ENCODE measurements around the gene CRYBG2.
A peak's percentile ranks its signal among the peaks of the same experiment; 100 is the strongest.

CRYBG2 gene

GRCh38 chr1:26305667-26306289 lies 48.2 kb downstream of the CRYBG2 start:
- no peak overlapping the region for H2BK120ac ChIP-seq (ENCODE audit: low read depth, low read length)
- peak overlapping the region; percentile 98 for H3K4me2 ChIP-seq (ENCODE audit: low read length, poor library complexity, severe bottlenecking)
- no peak overlapping the region for H3K23ac ChIP-seq (ENCODE audit: low read length in 2 of 2)
- H4K91ac ChIP-seq (ENCODE audit: low read length) = no peak overlapping the region
- peak overlapping the region in 1 of 2 experiments; percentile 18 for H3K14ac ChIP-seq (ENCODE audit: low read length in 2 of 2)
- peak overlapping the region; percentile 94 to 98 for H3K4me3 ChIP-seq (ENCODE audit: insufficient read depth in 1 of 2, low read depth in 1 of 2, low read length in 2 of 2)
- no peaks in the 10 kb centered on the region for H3K9me3 ChIP-seq (ENCODE audit: control insufficient read depth, low read length)
- H3K27ac ChIP-seq (ENCODE audit: low read length, poor library complexity, severe bottlenecking) = no peak overlapping the region
- peak overlapping the region; percentile 79 for H4K8ac ChIP-seq (ENCODE audit: low read length)
- 51% methylated on average over 8 of the region's 8 CpGs for WGBS
- no peak overlapping the region for H2BK15ac ChIP-seq (ENCODE audit: low read depth, poor library complexity, severe bottlenecking)
- no peaks in the 10 kb centered on the region for H3K27me3 ChIP-seq (ENCODE audit: control insufficient read depth in 1 of 2, insufficient read depth in 1 of 2, low read length in 2 of 2)
- peak overlapping the region in 1 of 2 experiments; percentile 97 for H3K18ac ChIP-seq (ENCODE audit: low read depth in 1 of 2, low read length in 2 of 2)
- peak overlapping the region in 1 of 2 experiments; percentile 60 for H2BK12ac ChIP-seq (ENCODE audit: low read length in 2 of 2)
- peaks cover 0 to 10% of the 10 kb centered on the region in 2 experiments for H3K36me3 ChIP-seq (ENCODE audit: control insufficient read depth in 1 of 2, insufficient read depth in 2 of 2, low read depth in 1 of 2, low read length in 2 of 2)
- peak overlapping the region; percentile 97 for H3K9ac ChIP-seq (ENCODE audit: low read length)
- peak overlapping the region; percentile 96 for H2AFZ ChIP-seq (ENCODE audit: low read depth, low read length)
- H3K4ac ChIP-seq (ENCODE audit: low read depth in 1 of 2, low read length in 2 of 2) = peak overlapping the region in 1 of 2 experiments; percentile 11
- no peak overlapping the region for H2BK5ac ChIP-seq (ENCODE audit: low read depth, low read length, poor library complexity, severe bottlenecking)
- H2AK5ac ChIP-seq (ENCODE audit: low read length, severe bottlenecking) = peak overlapping the region; percentile 3
- DNase-seq = no peak
- H3K79me1 ChIP-seq (replicated peaks; ENCODE audit: low read length, poor library complexity, severe bottlenecking) = peaks cover 25% of the 10 kb centered on the region
- peaks cover 16% of the 10 kb centered on the region for H3K4me1 ChIP-seq (ENCODE audit: control insufficient read depth, insufficient read depth, low read depth, low read length)

DNA sequence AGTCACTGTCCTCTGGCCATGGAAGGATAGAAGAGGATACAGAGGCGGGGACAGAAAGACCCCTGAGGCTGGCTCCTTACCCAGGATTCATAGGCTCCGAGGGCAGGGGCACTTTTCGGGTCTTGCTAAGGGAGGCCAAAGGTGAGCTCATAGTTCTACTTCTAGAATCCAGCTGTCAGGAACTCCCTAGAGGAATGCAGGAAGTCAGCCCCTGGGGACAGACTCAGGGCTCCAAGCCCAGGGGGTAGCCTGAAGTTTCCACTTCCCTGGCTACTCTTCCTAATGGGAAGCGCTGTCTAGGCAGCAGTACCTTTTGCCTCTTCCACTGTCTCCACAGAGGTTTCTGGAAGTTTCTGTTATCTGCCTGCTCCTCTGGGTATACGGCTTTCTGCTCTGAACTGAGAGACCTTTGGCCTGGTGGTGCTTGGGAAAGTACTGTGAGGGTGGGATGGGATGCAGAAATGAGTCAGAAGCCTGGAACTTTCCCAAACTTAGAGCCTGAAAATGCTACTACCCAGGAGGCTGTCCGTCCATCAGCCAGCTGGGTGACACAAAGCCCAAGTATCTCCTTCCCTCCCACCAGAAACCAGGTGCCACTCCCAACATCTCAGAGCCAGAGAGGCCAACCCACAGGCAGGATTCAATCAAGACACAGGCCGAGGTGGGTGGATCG lies 51.1 kb downstream of the CRYBG2 start:
- peak overlapping the region; percentile 29 for H3K9ac ChIP-seq (ENCODE audit: low read length)
- no peak overlapping the region for H2AFZ ChIP-seq (ENCODE audit: low read depth, low read length)
- no peak overlapping the region for H3K4me2 ChIP-seq (ENCODE audit: low read length, poor library complexity, severe bottlenecking)
- peak overlapping the region in 1 of 2 experiments; percentile 52 for H2BK12ac ChIP-seq (ENCODE audit: low read length in 2 of 2)
- H4K8ac ChIP-seq (ENCODE audit: low read length) = peak overlapping the region; percentile 42
- peak overlapping the region; percentile 20 for H3K27ac ChIP-seq (ENCODE audit: low read length, poor library complexity, severe bottlenecking)
- peak overlapping the region in 1 of 2 experiments; percentile 62 for H3K18ac ChIP-seq (ENCODE audit: low read depth in 1 of 2, low read length in 2 of 2)
- no peak overlapping the region for H2BK5ac ChIP-seq (ENCODE audit: low read depth, low read length, poor library complexity, severe bottlenecking)
- H3K9me3 ChIP-seq (ENCODE audit: control insufficient read depth, low read length) = no peaks in the 10 kb centered on the region
- no peaks in the 10 kb centered on the region for H3K27me3 ChIP-seq (ENCODE audit: control insufficient read depth in 1 of 2, insufficient read depth in 1 of 2, low read length in 2 of 2)
- peak; percentile 62 for DNase-seq
- no peak overlapping the region for H4K91ac ChIP-seq (ENCODE audit: low read length)
- peaks cover 19% of the 10 kb centered on the region for H3K4me1 ChIP-seq (ENCODE audit: control insufficient read depth, insufficient read depth, low read depth, low read length)
- peaks cover 0 to 12% of the 10 kb centered on the region in 2 experiments for H3K36me3 ChIP-seq (ENCODE audit: control insufficient read depth in 1 of 2, insufficient read depth in 2 of 2, low read depth in 1 of 2, low read length in 2 of 2)
- peak overlapping the region; percentile 27 for H2AK5ac ChIP-seq (ENCODE audit: low read length, severe bottlenecking)
- WGBS = 46% methylated on average over 8 of the region's 8 CpGs
- no peak overlapping the region for H3K4ac ChIP-seq (ENCODE audit: low read depth in 1 of 2, low read length in 2 of 2)
- H2BK120ac ChIP-seq (ENCODE audit: low read depth, low read length) = no peak overlapping the region
- H2BK15ac ChIP-seq (ENCODE audit: low read depth, poor library complexity, severe bottlenecking) = no peak overlapping the region
- no peak overlapping the region for H3K14ac ChIP-seq (ENCODE audit: low read length in 2 of 2)
- H3K79me1 ChIP-seq (replicated peaks; ENCODE audit: low read length, poor library complexity, severe bottlenecking) = peaks cover 31% of the 10 kb centered on the region
- no peak overlapping the region for H3K23ac ChIP-seq (ENCODE audit: low read length in 2 of 2)
- H3K4me3 ChIP-seq (ENCODE audit: insufficient read depth in 1 of 2, low read depth in 1 of 2, low read length in 2 of 2) = peak overlapping the region in 1 of 2 experiments; percentile 19

DNA sequence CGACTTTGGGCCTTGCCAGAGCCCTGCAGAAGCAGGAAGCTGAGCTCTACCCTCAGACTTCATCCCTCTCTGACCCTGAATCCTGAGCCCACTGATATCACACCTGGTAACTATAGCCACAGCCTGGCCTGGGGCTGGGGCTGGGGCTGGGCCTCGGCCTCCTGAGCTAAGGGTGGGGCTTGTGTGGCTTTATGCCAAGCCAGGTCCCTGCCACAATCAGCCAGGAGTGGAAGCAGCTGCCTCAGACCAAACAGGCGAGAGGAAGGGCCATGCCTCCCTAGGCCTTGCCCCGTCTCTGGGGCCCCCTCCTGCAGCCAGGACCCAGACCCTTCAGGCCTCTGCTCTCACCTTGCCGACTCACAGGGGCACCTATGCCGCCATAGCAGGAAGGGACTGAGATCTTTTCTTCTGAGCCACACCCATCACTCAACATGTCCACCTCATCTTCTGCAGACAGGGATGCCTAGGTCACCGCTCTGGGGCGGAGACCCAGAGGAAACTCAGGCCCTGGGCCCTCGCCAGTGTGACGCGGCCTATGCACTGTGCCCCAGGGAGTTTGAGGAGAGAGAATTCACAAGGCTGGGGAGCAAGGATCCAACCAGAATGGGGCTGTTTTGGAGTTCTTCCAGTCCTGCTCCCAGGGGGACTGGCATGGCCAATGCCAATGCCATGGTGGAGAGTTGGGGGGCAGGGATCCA lies 53.2 kb downstream of the CRYBG2 start:
- Histone ChIP-seq H3K23ac (ENCODE audit: low read length in 2 of 2) (no peak overlapping the region), H2BK12ac (ENCODE audit: low read length in 2 of 2) (no peak overlapping the region), H3K18ac (ENCODE audit: low read depth in 1 of 2, low read length in 2 of 2) (no peak overlapping the region), H4K91ac (ENCODE audit: low read length) (no peak overlapping the region), H3K79me1 (replicated peaks; ENCODE audit: low read length, poor library complexity, severe bottlenecking) (peaks cover 26% of the 10 kb centered on the region), H3K9me3 (ENCODE audit: control insufficient read depth, low read length) (no peaks in the 10 kb centered on the region), H2BK5ac (ENCODE audit: low read depth, low read length, poor library complexity, severe bottlenecking) (no peak overlapping the region), H2BK15ac (ENCODE audit: low read depth, poor library complexity, severe bottlenecking) (no peak overlapping the region), H2BK120ac (ENCODE audit: low read depth, low read length) (no peak overlapping the region), H3K4me1 (ENCODE audit: control insufficient read depth, insufficient read depth, low read depth, low read length) (peaks cover 16% of the 10 kb centered on the region), H2AK5ac (ENCODE audit: low read length, severe bottlenecking) (no peak overlapping the region), H3K36me3 (ENCODE audit: control insufficient read depth in 1 of 2, insufficient read depth in 2 of 2, low read depth in 1 of 2, low read length in 2 of 2) (peaks cover 14 to 33% of the 10 kb centered on the region in 2 experiments), H2AFZ (ENCODE audit: low read depth, low read length) (no peak overlapping the region), H3K27me3 (ENCODE audit: control insufficient read depth in 1 of 2, insufficient read depth in 1 of 2, low read length in 2 of 2) (no peaks in the 10 kb centered on the region), H3K14ac (ENCODE audit: low read length in 2 of 2) (no peak overlapping the region), H3K4ac (ENCODE audit: low read depth in 1 of 2, low read length in 2 of 2) (no peak overlapping the region), H3K27ac (ENCODE audit: low read length, poor library complexity, severe bottlenecking) (no peak overlapping the region), H3K9ac (ENCODE audit: low read length) (no peak overlapping the region), H4K8ac (ENCODE audit: low read length) (no peak overlapping the region), H3K4me2 (ENCODE audit: low read length, poor library complexity, severe bottlenecking) (no peak overlapping the region), H3K4me3 (ENCODE audit: insufficient read depth in 1 of 2, low read depth in 1 of 2, low read length in 2 of 2) (no peak overlapping the region)
- DNase-seq = no peak
- 93% methylated on average over 11 of the region's 11 CpGs for WGBS

- Histone ChIP-seq H3K14ac (ENCODE audit: low read length in 2 of 2) (no peak overlapping the region), H2BK120ac (ENCODE audit: low read depth, low read length) (peak overlapping the region; percentile 23), H3K9me3 (ENCODE audit: control insufficient read depth, low read length) (no peaks in the 10 kb centered on the region), H2AFZ (ENCODE audit: low read depth, low read length) (no peak overlapping the region), H3K79me1 (replicated peaks; ENCODE audit: low read length, poor library complexity, severe bottlenecking) (peaks cover 14% of the 10 kb centered on the region), H3K36me3 (ENCODE audit: control insufficient read depth in 1 of 2, insufficient read depth in 2 of 2, low read depth in 1 of 2, low read length in 2 of 2) (peaks cover 22 to 41% of the 10 kb centered on the region in 2 experiments), H3K23ac (ENCODE audit: low read length in 2 of 2) (no peak overlapping the region), H2BK15ac (ENCODE audit: low read depth, poor library complexity, severe bottlenecking) (no peak overlapping the region), H2AK5ac (ENCODE audit: low read length, severe bottlenecking) (no peak overlapping the region), H2BK12ac (ENCODE audit: low read length in 2 of 2) (no peak overlapping the region), H3K27ac (ENCODE audit: low read length, poor library complexity, severe bottlenecking) (no peak overlapping the region), H4K91ac (ENCODE audit: low read length) (no peak overlapping the region), H3K4ac (ENCODE audit: low read depth in 1 of 2, low read length in 2 of 2) (no peak overlapping the region), H3K9ac (ENCODE audit: low read length) (no peak overlapping the region), H3K4me2 (ENCODE audit: low read length, poor library complexity, severe bottlenecking) (no peak overlapping the region), H3K27me3 (ENCODE audit: control insufficient read depth in 1 of 2, insufficient read depth in 1 of 2, low read length in 2 of 2) (no peaks in the 10 kb centered on the region), H3K18ac (ENCODE audit: low read depth in 1 of 2, low read length in 2 of 2) (no peak overlapping the region), H2BK5ac (ENCODE audit: low read depth, low read length, poor library complexity, severe bottlenecking) (no peak overlapping the region), H3K4me1 (ENCODE audit: control insufficient read depth, insufficient read depth, low read depth, low read length) (peaks cover 8% of the 10 kb centered on the region), H3K4me3 (ENCODE audit: insufficient read depth in 1 of 2, low read depth in 1 of 2, low read length in 2 of 2) (no peak overlapping the region), H4K8ac (ENCODE audit: low read length) (peak overlapping the region; percentile 14)
- DNase-seq = no peak
- WGBS = 69% methylated on average over 5 of the region's 6 CpGs
Measured at GRCh38 chr1:26297791-26298124, 56.2 kb downstream of the CRYBG2 start.

Data from mesenchymal stem cell (in vitro differentiated cells and primary cell).